Measurements from ENCODE around the gene AHCY.
"Not testable (repeated sequence)": the region's sequence is repeated elsewhere in the genome, so short reads cannot be mapped to it uniquely, and the experiment has no call there.

AHCY gene

GRCh38 chr20:34295284-34295683 is 7.9 kb downstream of the AHCY start:
- no peak for DNase-seq

DNA sequence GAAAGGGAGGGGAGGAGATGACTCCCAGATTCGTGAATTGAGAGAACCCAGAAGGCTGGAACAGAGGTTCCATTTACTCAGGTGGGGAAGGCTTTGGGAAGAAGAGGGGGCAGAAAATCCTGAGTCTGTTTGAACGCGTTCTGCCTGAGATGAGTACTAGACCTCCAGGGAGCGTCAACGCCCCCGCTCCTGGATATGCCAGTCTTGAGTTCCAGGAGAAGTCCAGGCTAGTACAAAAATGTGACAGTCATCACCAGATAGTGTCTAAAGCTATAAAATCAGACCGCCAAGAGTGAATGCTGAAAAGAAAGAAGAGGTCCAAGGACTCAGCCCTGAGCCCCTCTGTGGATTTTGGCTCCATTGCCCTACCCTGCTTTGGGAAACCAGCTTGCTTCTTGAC is 8.6 kb downstream of the AHCY start:
- DNase-seq = no peak

DNA sequence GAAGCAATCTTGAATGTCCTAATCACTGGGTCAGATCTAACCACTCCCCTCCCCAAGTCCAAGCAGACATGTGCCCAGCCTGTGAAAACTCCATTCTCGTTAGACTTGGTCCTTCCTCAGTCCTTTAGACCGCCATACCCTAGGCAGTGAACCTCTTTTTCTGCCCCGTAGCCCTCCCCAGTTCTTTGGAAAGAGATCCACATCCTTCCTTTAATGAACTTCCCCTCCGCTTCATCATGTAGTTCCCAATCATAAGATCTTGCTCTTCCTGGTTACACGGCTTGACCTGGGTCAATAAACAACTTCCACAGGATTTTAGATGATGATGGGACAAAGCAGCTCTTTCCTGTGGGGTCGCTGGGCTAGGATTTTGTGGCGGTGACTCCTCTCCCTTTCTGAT is 9.6 kb downstream of the AHCY start:
- no peak for DNase-seq

GRCh38 chr20:34293119-34293518 is 10.0 kb downstream of the AHCY start:
- DNase-seq = no peak

- DNase-seq = no peak
Measured at GRCh38 chr20:34292496-34292895, 10.7 kb downstream of the AHCY start.

- DNase-seq = no peak
Measured at GRCh38 chr20:34290471-34290870, 12.7 kb downstream of the AHCY start.

- not testable (repeated sequence) for DNase-seq
Measured at GRCh38 chr20:34287500-34287899, 15.7 kb downstream of the AHCY start.

- no peak for DNase-seq
Measured at GRCh38 chr20:34285450-34285849, 17.7 kb downstream of the AHCY start.

DNA sequence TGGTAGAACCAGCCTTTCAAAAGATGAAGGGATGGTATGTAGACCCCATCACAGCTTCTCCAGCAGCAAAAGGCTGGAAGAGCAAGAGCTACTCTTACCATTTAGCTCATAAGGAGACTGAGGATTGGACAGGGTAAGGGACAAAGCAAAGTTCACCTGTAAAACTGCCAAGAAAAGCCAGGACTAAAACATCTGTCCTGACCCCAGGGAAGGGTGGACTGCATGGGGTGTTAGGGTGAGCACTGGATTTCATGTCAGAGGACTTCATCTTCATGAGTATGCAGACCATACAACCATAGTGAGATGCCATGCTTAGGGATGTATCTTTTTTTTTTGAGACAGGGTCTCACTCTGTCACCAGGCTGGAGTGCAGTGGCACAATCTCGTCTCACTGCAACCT is 19.3 kb downstream of the AHCY start:
- no peak for DNase-seq

GRCh38 chr20:34282041-34282440 is 21.1 kb downstream of the AHCY start:
- DNase-seq = no peak

- DNase-seq = no peak
Measured at GRCh38 chr20:34281177-34281576, 22.0 kb downstream of the AHCY start.

DNA sequence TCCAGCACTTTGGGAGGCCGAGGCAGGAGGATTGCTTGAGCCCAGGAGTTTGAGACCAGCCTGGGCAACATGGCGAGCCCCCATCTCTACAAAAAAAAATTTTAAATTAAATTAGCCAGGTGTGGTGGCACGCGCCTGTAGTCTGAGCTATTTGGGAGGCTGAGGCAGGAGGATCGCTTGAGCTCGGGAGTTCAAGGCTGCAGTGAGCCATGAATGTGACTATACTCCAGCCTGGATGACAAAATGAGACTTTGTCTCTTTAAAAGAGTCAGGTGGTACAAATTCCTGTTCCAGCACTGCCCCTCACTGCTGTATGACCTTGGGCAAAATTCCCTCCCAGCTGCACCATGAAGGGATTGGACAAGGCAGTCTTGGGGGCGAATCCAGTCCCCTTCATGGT is 28.5 kb downstream of the AHCY start:
- DNase-seq = no peak

DNA sequence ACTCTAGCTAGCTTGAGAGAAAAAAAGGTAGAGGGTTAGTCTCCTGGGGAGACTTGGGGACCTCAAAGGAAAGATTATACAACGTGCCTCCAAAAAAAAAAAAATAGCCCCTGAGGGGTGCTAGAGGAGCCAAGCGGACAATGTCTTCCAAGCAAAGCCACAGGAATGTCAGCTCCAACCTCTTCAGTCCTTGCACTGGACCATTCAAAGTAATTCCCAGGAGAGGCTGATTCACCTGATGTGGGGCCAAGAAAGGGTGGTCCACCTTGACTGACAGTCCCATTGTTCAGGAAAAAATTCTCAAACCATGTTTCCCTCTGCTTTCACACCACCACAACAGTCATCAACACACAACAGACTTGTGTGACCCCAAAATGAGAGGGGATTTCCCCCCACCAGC is 31.2 kb downstream of the AHCY start:
- DNase-seq = no peak

GRCh38 chr20:34269996-34270627 is 33.0 kb downstream of the AHCY start:
- DNase-seq = no peak

DNA sequence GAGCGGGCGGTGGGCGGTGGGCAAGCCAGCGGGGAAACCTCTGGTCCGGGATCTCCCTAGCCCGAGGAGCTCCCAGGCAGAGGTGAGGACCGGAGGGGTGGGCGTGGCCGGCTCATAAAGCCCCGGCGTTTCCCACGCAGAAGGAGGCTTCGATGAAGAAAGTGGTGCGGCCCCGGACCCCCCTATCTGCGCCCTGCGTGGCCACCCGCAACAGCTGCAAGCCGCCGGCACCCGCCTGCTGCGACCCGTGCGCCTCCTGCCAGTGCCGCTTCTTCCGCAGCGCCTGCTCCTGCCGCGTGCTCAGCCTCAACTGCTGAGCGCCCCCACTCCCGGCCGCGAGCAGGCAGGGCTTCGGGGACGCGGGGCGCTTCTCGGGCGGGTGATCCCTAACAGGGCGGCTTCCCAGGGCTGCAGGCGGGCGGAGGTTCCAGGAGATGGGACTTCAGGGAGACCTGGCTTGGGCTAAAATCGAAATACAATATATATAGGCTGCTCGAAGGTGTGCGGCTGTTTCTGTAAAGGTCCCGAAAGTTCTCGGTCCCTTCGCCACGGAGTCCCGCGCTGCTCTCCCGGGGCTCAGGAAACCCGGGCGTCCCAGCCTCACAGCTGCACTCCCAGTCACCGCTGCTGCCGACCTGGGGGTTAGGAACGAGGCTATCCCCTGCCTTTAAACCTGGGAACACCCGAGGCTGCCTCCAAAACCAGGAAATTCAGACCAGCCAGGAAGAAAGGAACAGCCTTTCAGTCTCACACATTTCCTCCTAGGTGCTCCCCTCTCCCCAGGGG is 34.1 kb downstream of the AHCY start:
- DNase-seq = no peak

DNA sequence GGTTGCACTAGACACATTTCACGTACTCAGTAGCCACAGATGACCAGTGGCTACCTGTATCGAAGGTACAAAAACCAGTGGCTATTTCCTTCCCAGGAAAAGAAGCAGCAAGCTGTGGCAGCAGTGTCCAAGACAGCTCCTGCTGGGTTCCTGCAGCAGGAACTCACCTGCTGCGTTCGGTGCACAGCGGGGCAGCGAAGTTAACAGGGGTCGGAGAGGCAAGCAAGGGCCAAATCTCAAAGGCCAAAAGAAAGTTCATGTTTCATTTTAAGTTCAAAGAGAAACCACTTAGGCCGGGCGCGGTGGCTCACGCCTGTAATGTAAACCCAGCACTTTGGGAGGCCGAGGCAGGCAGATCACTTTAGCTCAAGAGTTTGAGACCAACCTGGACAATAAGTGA is 35.0 kb downstream of the AHCY start:
- no peak for DNase-seq

GRCh38 chr20:34264141-34264540 is 39.0 kb downstream of the AHCY start:
- no peak for DNase-seq

- DNase-seq = not testable (repeated sequence)
Measured at GRCh38 chr20:34263468-34263867, 39.7 kb downstream of the AHCY start.

- DNase-seq = no peak
Measured at GRCh38 chr20:34262488-34263288, 40.5 kb downstream of the AHCY start.

DNA sequence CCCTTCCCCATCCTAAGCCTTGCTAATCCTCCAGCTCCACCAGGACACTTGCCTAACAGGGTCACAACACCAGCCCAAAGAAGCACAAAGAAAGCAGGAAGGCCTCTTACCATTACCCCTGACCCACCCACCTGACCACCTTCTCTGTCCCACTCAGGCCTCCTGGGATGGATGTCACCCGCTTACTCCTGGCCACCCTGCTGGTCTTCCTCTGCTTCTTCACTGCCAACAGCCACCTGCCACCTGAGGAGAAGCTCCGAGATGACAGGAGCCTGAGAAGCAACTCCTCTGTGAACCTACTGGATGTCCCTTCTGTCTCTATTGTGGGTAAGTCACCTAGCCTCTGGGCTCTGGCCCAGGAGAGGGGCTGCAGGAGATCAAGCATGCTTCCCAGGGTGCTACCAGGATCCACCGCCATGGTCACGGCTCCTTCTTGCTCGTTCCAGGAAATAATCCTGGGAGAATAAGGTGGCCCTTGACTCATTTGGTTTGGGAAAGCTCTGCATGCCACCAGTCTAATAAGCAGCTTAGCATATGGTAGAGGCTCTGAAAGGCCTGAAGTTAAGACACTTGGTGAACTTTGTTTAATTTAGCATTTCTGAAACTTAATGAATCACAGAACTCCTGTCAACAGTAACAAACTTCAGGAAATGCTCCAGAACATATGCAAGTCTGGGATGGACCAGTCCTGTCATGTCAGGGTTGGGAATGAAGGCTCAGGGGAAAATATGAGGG is 42.8 kb downstream of the AHCY start:
- DNase-seq = no peak

- no peak for DNase-seq
Measured at GRCh38 chr20:34256629-34257124, 46.5 kb downstream of the AHCY start.

GRCh38 chr20:34254979-34255378 is 48.2 kb downstream of the AHCY start:
- no peak for DNase-seq

Measured in NCI-H1092 treated with DMSO at 0.1 percent for 48 hours (cell line).